SK-N-SH (cell line): ENCODE measurements around the gene IRAK4.

Experiments
- CTCF ChIP-seq: fragments of 200-600 bp; sonication (generic); IDR thresholded peaks from 2 replicates; pipeline ENCODE4 v1.6.1; 2017; ENCODE audit warnings: antibody characterized with exemption, mild to moderate bottlenecking, moderate library complexity
- NRF1 ChIP-seq: IDR thresholded peaks from 2 replicates; pipeline ENCODE4 v1.6.1; 2012; ENCODE audit warnings: low read depth, mild to moderate bottlenecking, low read length
- PBX3 ChIP-seq: IDR thresholded peaks from 2 replicates; pipeline ENCODE4; 2012
- RAD21 ChIP-seq: IDR thresholded peaks from 2 replicates; pipeline ENCODE4 v1.6.1; 2012; ENCODE audit warnings: mild to moderate bottlenecking, low read length
- REST ChIP-seq: IDR thresholded peaks from 2 replicates; pipeline ENCODE4 v1.6.1; 2012; ENCODE audit warnings: mild to moderate bottlenecking, low read depth, low read length, moderate library complexity

- TF ChIP-seq REST (no peak), RAD21 (no peak), CTCF (no peak), NRF1 (no peak), PBX3 (no peak)
These were observed 28.5 kb upstream of the IRAK4 start for GRCh38 chr12:43730283-43730682.
